Measurements from ENCODE around the gene SYNDIG1L.

DNA sequence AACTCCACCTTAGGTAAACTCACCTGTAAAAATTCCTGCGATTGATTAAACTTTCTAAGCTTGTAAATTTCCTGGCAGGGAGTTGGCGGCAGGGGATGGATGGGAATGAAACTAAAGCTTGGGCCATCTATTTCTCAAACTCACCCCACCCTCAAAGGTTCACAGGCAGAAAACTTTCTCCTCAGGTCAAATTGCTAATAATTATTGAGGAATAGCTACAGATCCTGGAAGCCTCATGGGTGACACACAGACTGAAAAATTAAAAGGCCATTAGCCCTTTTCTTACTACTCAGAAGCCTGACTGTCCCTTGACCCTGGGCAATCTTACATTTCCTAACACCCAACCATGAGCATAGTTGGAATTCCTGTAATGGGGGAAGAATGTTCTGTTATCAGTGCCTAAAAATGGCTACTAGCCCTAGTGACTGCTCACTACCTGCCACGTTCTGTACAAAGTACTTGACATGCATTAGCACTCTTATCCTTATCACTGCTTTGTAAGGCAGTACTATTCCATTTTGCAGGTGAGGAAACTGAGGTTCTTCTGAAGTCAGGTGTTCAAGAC, 12.4 kb upstream of the SYNDIG1L start:
- TF ChIP-seq, protein P1, sequence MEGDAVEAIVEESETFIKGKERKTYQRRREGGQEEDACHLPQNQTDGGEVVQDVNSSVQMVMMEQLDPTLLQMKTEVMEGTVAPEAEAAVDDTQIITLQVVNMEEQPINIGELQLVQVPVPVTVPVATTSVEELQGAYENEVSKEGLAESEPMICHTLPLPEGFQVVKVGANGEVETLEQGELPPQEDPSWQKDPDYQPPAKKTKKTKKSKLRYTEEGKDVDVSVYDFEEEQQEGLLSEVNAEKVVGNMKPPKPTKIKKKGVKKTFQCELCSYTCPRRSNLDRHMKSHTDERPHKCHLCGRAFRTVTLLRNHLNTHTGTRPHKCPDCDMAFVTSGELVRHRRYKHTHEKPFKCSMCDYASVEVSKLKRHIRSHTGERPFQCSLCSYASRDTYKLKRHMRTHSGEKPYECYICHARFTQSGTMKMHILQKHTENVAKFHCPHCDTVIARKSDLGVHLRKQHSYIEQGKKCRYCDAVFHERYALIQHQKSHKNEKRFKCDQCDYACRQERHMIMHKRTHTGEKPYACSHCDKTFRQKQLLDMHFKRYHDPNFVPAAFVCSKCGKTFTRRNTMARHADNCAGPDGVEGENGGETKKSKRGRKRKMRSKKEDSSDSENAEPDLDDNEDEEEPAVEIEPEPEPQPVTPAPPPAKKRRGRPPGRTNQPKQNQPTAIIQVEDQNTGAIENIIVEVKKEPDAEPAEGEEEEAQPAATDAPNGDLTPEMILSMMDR (IDR thresholded peaks at IDR 0.05) = no peak
- TF ChIP-seq POLR2AphosphoS5 (IDR thresholded peaks at IDR 0.05) (no peak), POLR2A (IDR thresholded peaks at IDR 0.05) (no peak)
